ENCODE data around the gene SLC24A1. TPM values are rescaled to one million over a fixed set of nuclear protein-coding genes. Genes with fewer than 3 reads are reported as not detected.

Gene SLC24A1
- total RNA-seq, 1 donor from 2014 or later = 4.9 TPM

Other genes starting within 250 kb of the SLC24A1 start
- not detected in 2 replicates for gene IGDCC3, start 243.9 kb upstream of the SLC24A1 start, total RNA-seq
- gene IGDCC4, start 199.0 kb upstream of the SLC24A1 start, total RNA-seq = 0.05 and 0.59 TPM in 2 replicates
- gene DPP8, start 104.2 kb upstream of the SLC24A1 start, total RNA-seq = 43.6 and 45.0 TPM in 2 replicates
- gene HACD3, start 91.5 kb upstream of the SLC24A1 start, total RNA-seq = 30.4 and 31.4 TPM in 2 replicates
- gene INTS14, start 10.8 kb upstream of the SLC24A1 start, total RNA-seq = 38.5 and 42.1 TPM in 2 replicates
- gene DENND4A, start 170.4 kb downstream of the SLC24A1 start, total RNA-seq = 49.6 and 49.9 TPM in 2 replicates
- gene RAB11A, start 247.6 kb downstream of the SLC24A1 start, total RNA-seq = 212 and 213 TPM in 2 replicates